HG02759 (cell line): ENCODE results near the gene RNF113B.

Experiments
- ATAC-seq: cut with Tn5 transposase; IDR thresholded peaks from one replicate; pipeline ENCODE4 v1.9.1; 2021; ENCODE audit warnings: mild to moderate bottlenecking, moderate library complexity; ENCODE audit not compliant: unreplicated experiment

RNF113B gene

DNA sequence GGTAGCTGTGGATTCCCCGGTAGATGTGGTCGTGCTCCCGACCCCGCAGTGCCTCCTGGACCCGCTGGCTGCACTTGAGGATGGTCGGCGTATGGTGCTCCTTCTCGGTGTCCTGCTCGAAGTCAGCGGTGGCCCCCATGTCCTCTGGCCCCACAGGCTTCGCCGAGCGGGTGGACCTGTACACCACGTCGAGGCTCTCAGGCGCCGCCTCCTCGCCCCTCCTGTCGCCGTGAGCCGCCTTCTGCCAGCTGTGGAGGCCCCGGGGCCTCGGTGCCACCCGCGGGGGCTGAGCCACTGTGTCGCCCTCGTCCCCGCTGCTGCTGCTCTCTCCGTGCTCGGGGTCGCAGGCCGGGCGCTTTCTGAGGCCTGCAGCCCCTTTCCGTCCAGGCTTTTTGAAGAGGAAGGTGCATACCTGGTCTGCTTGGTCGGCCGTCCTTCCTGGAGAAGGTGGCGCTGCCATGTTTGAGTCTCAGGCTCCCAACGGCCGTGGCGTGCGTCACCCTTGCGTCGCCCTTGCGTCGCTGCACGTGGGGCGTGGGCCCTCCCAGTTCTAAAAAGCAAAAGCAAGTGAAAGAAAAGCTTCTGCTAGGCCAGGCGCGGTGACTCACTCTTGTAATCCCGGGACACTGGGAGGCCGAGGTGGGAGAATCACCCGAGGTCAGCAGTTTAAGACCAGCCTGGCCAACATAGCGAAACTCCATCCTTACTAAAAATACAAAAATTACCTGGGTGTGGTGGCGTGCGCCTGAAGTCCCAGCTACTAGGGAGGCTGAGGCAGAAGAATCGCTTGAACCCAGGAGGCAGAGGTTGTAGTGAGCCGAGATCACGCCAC lies at the start of gene RNF113B:
TSS of gene RNF113B (minus strand) at position 493 of the 832 bp plus-strand sequence. CDS start at position 460, 33 bp downstream.
- no peak for ATAC-seq

DNA sequence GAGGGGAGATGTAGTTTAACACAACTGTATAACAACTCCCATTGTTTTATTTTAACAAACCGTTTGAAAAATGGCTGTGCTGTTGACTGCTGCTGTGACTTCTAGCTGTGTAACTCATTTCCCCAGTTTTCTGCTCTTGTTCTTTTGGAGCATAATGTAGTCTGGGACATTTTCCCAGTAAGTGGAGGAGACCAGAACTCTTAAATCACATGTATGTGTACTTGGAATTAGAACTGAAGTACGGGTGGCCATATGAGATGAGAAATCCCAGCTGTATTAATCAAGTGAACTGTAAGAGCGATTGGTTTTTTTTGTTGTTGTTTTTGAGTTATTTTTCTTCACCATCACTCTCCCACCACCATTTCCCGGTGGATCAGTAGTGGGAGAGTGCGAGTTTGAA lies 49.4 kb upstream of the RNF113B start:
- no peak for ATAC-seq

DNA sequence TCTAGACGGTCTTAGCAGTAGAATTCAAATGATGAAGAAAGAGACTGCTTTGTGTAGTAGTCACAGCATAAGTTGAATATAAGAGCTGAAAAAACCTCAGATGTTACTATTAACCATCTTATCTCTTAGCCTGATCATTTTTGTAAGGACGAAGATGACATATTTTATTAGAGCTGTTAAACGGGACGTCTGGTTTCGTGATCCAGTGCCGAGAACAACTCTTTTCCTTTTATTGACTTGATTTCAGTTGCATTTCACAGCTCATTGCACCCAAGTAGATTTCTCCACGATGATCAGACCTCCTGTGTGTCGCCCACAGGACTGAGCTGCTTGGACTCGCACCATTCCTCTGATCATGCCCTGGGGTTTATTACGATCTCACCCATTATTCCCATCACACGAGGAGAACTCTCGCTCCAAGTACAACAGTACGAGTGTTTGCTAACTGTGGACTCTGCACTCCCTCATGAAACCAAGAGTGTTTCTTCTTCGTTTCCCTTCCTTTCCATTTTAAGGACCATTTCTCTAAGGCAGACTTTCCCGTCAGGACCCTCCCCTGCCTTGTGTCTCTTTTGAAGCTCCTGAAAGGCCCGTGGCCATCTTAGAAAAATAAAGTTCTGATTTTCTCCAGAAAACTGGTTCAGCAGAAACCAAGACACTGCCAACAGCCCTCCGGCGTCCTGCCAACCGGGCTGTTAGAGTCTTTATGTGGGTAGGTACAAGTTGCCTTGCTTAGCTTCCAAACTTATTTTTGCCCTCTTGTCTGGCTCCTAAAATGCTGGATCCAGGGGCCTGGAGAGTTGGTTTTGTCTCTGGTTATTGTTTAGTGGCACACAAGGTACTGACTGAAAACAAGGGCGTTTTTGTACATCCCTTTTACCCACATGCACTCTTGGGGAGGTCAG lies 48.2 kb upstream of the RNF113B start:
- no peak for ATAC-seq

DNA sequence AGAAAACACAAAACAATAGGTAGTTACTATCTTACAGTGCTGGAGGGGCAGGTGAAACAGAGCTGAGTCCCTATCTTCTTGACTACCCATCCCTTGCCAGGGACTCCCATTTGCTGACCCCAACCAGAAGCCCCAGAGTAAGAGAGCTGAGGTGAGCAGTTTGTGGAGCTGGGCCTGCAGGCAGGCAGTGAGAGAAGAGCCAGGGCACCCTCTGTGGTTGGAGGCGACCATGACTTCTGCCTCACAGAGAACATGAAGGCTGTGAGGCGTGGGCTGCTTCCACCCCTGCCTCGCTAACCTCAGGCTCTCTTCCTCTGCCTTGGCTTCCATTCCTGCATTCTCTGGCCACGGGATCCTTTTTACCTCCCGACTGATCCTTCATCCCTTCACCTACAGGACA lies 47.5 kb upstream of the RNF113B start:
- ATAC-seq, result no peak

- ATAC-seq, result no peak
Measured at GRCh38 chr13:98223741-98224140, 46.7 kb upstream of the RNF113B start.

DNA sequence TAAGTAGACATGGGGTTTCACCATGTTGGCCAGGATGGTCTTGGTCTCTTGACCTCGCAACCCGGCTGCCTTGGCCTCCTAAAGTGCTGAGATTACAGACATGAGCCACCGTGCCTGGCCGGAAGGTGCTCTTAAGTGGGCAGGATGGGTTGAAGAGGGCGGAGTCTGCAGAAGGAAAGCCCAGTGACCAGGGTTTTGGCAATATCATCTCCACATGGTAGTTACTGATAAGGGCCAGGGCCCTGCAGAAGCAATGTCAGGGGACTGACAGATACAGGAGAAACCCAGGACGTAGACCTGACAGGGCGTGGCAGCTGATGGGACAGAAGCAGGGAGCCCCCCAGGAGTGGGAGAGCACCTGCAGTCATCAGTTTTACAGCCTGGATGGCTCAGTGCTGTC lies 45.7 kb upstream of the RNF113B start:
- no peak for ATAC-seq

- ATAC-seq, result no peak
Measured at GRCh38 chr13:98222081-98222554, 45.0 kb upstream of the RNF113B start.

DNA sequence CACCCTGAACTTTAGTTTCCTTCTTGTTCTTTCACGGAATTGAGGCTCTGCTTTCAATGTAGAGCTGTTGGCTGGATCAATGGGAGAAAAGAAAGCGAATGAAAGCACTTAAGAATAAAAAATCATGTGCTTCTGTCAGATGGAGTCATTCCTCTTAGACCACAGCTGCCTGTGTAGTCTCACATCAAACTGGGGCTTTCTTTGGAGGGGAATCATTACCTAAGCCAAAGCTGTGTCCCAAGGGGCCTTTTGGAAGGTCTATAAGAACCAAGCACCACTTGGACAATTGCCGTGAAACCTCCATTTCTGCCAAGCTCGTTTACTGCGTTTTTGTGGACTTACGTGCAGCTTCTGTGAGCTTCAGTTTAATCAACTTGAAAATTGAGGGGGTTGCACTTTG lies 44.2 kb upstream of the RNF113B start:
- ATAC-seq, result no peak

DNA sequence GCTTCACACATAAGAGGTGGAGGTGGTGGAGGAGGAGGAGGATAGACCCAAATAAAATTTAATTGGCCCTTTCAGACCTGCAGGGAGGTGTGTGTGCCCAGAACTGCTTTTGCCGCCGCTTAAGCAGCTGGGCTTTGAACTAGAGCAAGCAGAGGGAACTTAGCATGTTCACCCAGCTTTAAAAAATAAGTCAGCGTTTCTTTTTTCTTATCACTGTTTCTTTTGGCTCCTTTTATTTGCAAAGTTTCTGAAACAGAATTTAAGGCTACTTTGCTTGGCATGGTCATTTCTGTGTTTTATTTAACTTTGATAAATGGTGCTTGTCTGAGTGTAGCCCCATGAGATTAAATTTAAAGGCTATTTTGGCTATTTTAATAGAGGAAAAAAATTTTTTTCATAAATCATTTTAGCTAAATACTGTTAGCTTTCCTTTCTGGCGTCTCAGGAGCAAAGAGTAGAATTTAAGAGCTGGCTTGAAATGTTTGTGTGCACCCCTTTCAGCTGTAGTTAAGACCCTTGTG lies 43.3 kb upstream of the RNF113B start:
- ATAC-seq, result no peak

- ATAC-seq, result no peak
Measured at GRCh38 chr13:98219685-98220084, 42.6 kb upstream of the RNF113B start.

GRCh38 chr13:98217597-98217996 lies 40.5 kb upstream of the RNF113B start:
- no peak for ATAC-seq

GRCh38 chr13:98216711-98217285 lies 39.7 kb upstream of the RNF113B start:
- no peak for ATAC-seq

GRCh38 chr13:98216135-98216565 lies 39.1 kb upstream of the RNF113B start:
- no peak for ATAC-seq

DNA sequence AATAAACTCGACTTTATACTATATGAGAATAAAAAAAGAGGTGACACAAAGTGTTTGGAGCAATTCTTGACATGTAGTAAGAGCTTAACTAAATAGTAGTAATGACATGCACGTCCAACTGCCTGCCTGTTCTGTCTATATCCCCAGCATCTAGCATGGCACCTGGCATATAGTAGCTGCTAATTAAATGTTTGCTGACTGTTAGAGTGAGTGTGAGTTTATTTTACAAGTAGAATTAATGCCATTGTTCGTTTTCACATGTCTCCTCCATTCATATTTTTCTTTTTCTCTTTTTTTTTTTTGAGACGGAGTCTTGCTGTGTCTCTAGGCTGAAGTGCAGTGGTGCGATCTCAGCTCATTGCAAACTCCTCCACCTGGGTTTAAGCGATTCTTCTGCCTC lies 38.4 kb upstream of the RNF113B start:
- ATAC-seq, result no peak

GRCh38 chr13:98214707-98215106 lies 37.6 kb upstream of the RNF113B start:
- no peak for ATAC-seq

DNA sequence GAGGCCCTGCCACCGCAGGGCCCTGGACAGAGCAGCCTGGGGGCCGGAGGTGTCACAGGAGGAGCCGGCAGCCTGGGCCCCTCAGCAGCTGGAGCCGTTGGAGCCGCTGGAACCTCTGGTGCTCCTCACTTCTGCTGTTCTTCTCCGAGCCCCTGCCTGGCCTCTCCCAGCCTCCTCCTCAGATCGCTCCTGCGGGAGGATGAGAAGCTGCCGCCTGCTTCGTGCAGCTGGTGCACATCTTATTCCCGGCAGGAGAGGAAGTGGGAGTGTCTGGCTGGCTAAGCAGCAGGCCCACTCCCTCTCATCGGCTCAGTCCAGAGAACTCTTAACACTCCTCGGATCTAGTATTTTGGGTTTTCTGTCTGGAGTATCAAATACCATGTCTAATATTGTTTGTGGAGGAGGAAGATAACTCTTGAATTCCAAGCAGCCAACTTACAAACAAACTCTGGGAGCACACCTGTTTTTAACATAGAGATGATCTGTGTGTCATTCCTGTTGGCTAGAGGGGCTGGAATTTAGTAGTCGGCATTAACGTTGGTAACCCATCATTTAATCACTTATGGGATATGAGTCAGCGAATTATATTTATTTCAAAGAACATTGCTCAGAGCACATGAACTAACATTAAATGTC lies 37.1 kb upstream of the RNF113B start:
- no peak for ATAC-seq

DNA sequence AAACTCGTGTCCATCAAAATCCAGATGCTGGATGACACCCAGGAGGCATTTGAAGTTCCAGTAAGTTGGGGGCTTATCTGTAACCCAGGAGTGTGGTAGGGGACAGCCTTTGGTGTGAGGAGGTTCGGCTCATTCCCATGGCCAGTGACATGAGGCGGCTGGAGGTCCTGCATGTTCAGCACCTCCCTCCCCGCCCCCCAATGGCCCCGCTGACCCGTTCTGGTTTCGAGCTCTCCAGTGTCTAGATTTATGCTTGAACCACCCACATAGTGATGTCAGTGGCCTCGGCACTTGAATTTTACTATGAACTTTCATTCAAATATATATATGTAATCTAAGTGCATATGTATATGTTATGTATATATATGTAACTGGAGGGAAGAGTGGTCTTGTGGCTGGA lies 36.3 kb upstream of the RNF113B start:
- no peak for ATAC-seq

- no peak for ATAC-seq
Measured at GRCh38 chr13:98212763-98213162, 35.7 kb upstream of the RNF113B start.

DNA sequence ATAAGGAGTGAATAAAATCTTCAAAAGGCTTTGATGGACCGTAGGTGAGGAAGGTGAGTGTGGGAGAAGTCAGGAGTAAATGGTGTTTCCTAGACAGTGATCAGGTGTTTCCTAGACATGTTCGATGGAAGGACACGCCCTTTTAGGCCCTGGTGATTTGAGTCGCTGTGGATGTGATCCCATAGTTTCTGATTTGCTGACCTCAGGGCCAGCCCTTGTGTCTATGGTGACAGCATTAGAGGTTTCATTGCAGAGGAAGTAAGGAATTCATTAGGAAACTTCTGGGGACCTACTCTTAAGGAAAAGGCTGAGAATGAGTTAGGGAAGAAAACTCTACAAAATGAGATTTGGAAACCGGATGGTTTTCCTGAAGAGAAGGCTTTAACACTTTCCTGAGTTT lies 31.5 kb upstream of the RNF113B start:
- ATAC-seq, result no peak

DNA sequence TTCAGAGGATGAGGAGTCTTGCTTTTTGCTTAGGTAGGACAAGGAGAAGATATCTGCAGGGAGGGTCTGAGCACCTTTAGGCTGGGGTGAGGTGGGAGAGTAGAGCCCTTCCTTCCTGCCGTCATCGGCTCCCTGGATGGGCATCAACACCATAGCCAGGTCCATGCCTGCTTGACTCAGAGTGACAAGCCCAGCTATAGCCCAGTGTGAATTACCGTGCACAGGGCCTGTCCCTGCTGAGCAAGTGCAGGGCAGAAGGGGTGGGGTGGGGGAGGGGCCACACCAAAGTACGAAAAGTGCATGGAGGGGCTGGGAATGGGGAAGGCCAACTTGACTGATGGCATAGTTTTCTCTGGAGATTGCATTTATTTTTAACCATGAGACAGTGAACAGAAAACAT lies 30.3 kb upstream of the RNF113B start:
- ATAC-seq, result no peak

- no peak for ATAC-seq
Measured at GRCh38 chr13:98206946-98207345, 29.9 kb upstream of the RNF113B start.
